ENCODE results near the gene CCDC146.

CCDC146 gene

GRCh38 chr7:77310982-77311381 lies 188.6 kb downstream of the CCDC146 start:
- no peaks in the 10 kb centered on the region for H3K9me3 ChIP-seq (ENCODE audit: control insufficient read depth, low read length)
- DNase-seq = no peak
- no peak overlapping the region for H3K18ac ChIP-seq (ENCODE audit: low read depth in 1 of 2, low read length in 2 of 2)
- H3K4me3 ChIP-seq (ENCODE audit: insufficient read depth in 1 of 2, low read depth in 1 of 2, low read length in 2 of 2) = no peak overlapping the region
- WGBS = 93% methylated on average over 4 of the region's 5 CpGs
- peaks cover 0 to 8% of the 10 kb centered on the region in 2 experiments for H3K36me3 ChIP-seq (ENCODE audit: control insufficient read depth in 1 of 2, insufficient read depth in 2 of 2, low read depth in 1 of 2, low read length in 2 of 2)
- H3K27ac ChIP-seq (ENCODE audit: low read length, poor library complexity, severe bottlenecking) = no peak overlapping the region
- no peak overlapping the region for H2BK5ac ChIP-seq (ENCODE audit: low read depth, low read length, poor library complexity, severe bottlenecking)
- H3K14ac ChIP-seq (ENCODE audit: low read length in 2 of 2) = no peak overlapping the region
- no peaks in the 10 kb centered on the region for H3K79me1 ChIP-seq (replicated peaks; ENCODE audit: low read length, poor library complexity, severe bottlenecking)
- H3K4me2 ChIP-seq (ENCODE audit: low read length, poor library complexity, severe bottlenecking) = no peak overlapping the region
- no peak overlapping the region for H2BK12ac ChIP-seq (ENCODE audit: low read length in 2 of 2)
- no peak overlapping the region for H4K8ac ChIP-seq (ENCODE audit: low read length)
- H2AFZ ChIP-seq (ENCODE audit: low read depth, low read length) = no peak overlapping the region
- no peaks in the 10 kb centered on the region for H3K27me3 ChIP-seq (ENCODE audit: control insufficient read depth in 1 of 2, insufficient read depth in 1 of 2, low read length in 2 of 2)
- H3K23ac ChIP-seq (ENCODE audit: low read length in 2 of 2) = no peak overlapping the region
- H3K9ac ChIP-seq (ENCODE audit: low read length) = no peak overlapping the region
- no peak overlapping the region for H2BK120ac ChIP-seq (ENCODE audit: low read depth, low read length)
- H3K4me1 ChIP-seq (ENCODE audit: control insufficient read depth, insufficient read depth, low read depth, low read length) = peaks cover 13% of the 10 kb centered on the region
- no peak overlapping the region for H2AK5ac ChIP-seq (ENCODE audit: low read length, severe bottlenecking)
- no peak overlapping the region for H3K4ac ChIP-seq (ENCODE audit: low read depth in 1 of 2, low read length in 2 of 2)
- no peak overlapping the region for H2BK15ac ChIP-seq (ENCODE audit: low read depth, poor library complexity, severe bottlenecking)
- H4K91ac ChIP-seq (ENCODE audit: low read length) = no peak overlapping the region

- H2AK5ac ChIP-seq (ENCODE audit: low read length, severe bottlenecking) = no peak overlapping the region
- H3K23ac ChIP-seq (ENCODE audit: low read length in 2 of 2) = no peak overlapping the region
- no peak overlapping the region for H2BK120ac ChIP-seq (ENCODE audit: low read depth, low read length)
- H3K9me3 ChIP-seq (ENCODE audit: control insufficient read depth, low read length) = no peaks in the 10 kb centered on the region
- H4K91ac ChIP-seq (ENCODE audit: low read length) = no peak overlapping the region
- H3K36me3 ChIP-seq (ENCODE audit: control insufficient read depth in 1 of 2, insufficient read depth in 2 of 2, low read depth in 1 of 2, low read length in 2 of 2) = peaks cover 0 to 8% of the 10 kb centered on the region in 2 experiments
- 100% methylated on average over 1 of the region's 2 CpGs for WGBS
- no peak overlapping the region for H3K4me3 ChIP-seq (ENCODE audit: insufficient read depth in 1 of 2, low read depth in 1 of 2, low read length in 2 of 2)
- no peak overlapping the region for H3K27ac ChIP-seq (ENCODE audit: low read length, poor library complexity, severe bottlenecking)
- H3K14ac ChIP-seq (ENCODE audit: low read length in 2 of 2) = no peak overlapping the region
- no peak for DNase-seq
- H4K8ac ChIP-seq (ENCODE audit: low read length) = no peak overlapping the region
- H3K79me1 ChIP-seq (replicated peaks; ENCODE audit: low read length, poor library complexity, severe bottlenecking) = no peaks in the 10 kb centered on the region
- H2BK12ac ChIP-seq (ENCODE audit: low read length in 2 of 2) = no peak overlapping the region
- H3K9ac ChIP-seq (ENCODE audit: low read length) = no peak overlapping the region
- no peak overlapping the region for H3K4me2 ChIP-seq (ENCODE audit: low read length, poor library complexity, severe bottlenecking)
- no peak overlapping the region for H2BK15ac ChIP-seq (ENCODE audit: low read depth, poor library complexity, severe bottlenecking)
- H3K27me3 ChIP-seq (ENCODE audit: control insufficient read depth in 1 of 2, insufficient read depth in 1 of 2, low read length in 2 of 2) = no peaks in the 10 kb centered on the region
- no peak overlapping the region for H2AFZ ChIP-seq (ENCODE audit: low read depth, low read length)
- H3K4ac ChIP-seq (ENCODE audit: low read depth in 1 of 2, low read length in 2 of 2) = no peak overlapping the region
- H2BK5ac ChIP-seq (ENCODE audit: low read depth, low read length, poor library complexity, severe bottlenecking) = no peak overlapping the region
- no peak overlapping the region for H3K18ac ChIP-seq (ENCODE audit: low read depth in 1 of 2, low read length in 2 of 2)
- H3K4me1 ChIP-seq (ENCODE audit: control insufficient read depth, insufficient read depth, low read depth, low read length) = peaks cover 9% of the 10 kb centered on the region
These were observed 190.7 kb downstream of the CCDC146 start for GRCh38 chr7:77313085-77313484.

DNA sequence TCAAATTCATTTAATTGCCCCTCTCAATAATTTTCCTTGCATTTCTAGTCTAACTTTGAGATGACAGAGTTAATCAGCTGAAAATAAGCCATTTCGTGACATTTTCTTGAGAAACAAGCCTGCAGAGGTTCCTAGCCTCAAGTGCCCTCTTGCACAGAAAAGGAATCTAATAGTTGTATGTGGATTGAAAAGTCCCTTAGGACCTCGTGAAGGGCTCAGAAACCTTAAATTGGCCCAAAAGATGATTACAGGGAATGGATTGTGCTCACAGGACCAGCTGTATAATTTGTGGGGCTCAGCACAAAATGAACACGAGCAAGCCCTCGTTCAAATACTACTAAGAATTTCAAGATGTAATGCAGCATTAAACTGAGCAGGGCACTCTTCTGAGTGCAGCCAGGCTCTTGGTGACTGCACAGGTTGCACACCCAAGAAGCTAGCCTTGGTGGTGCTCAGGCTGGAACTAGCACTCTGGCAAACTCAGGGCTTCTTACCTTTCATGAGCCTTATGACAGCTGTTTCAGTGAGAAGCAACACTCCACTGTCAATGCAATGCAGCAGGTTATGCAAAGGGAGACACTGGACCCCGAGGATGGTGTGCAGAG lies 191.6 kb downstream of the CCDC146 start:
- Histone ChIP-seq H3K4me1 (ENCODE audit: control insufficient read depth, insufficient read depth, low read depth, low read length) (peaks cover 6% of the 10 kb centered on the region), H2BK5ac (ENCODE audit: low read depth, low read length, poor library complexity, severe bottlenecking) (no peak overlapping the region), H2BK120ac (ENCODE audit: low read depth, low read length) (no peak overlapping the region), H2AK5ac (ENCODE audit: low read length, severe bottlenecking) (no peak overlapping the region), H3K9me3 (ENCODE audit: control insufficient read depth, low read length) (no peaks in the 10 kb centered on the region), H3K18ac (ENCODE audit: low read depth in 1 of 2, low read length in 2 of 2) (no peak overlapping the region), H3K4me3 (ENCODE audit: insufficient read depth in 1 of 2, low read depth in 1 of 2, low read length in 2 of 2) (peak overlapping the region in 1 of 2 experiments; percentile 25), H2AFZ (ENCODE audit: low read depth, low read length) (no peak overlapping the region), H3K36me3 (ENCODE audit: control insufficient read depth in 1 of 2, insufficient read depth in 2 of 2, low read depth in 1 of 2, low read length in 2 of 2) (peaks cover 0 to 8% of the 10 kb centered on the region in 2 experiments), H3K4ac (ENCODE audit: low read depth in 1 of 2, low read length in 2 of 2) (no peak overlapping the region), H3K27ac (ENCODE audit: low read length, poor library complexity, severe bottlenecking) (no peak overlapping the region), H3K9ac (ENCODE audit: low read length) (no peak overlapping the region), H4K91ac (ENCODE audit: low read length) (no peak overlapping the region), H3K14ac (ENCODE audit: low read length in 2 of 2) (no peak overlapping the region), H2BK15ac (ENCODE audit: low read depth, poor library complexity, severe bottlenecking) (no peak overlapping the region), H4K8ac (ENCODE audit: low read length) (no peak overlapping the region), H3K27me3 (ENCODE audit: control insufficient read depth in 1 of 2, insufficient read depth in 1 of 2, low read length in 2 of 2) (no peaks in the 10 kb centered on the region), H3K23ac (ENCODE audit: low read length in 2 of 2) (no peak overlapping the region), H3K4me2 (ENCODE audit: low read length, poor library complexity, severe bottlenecking) (no peak overlapping the region), H2BK12ac (ENCODE audit: low read length in 2 of 2) (no peak overlapping the region), H3K79me1 (replicated peaks; ENCODE audit: low read length, poor library complexity, severe bottlenecking) (no peaks in the 10 kb centered on the region)
- no peak for DNase-seq
- 61% methylated on average over 5 of the region's 5 CpGs for WGBS

GRCh38 chr7:77315182-77315591 lies 192.8 kb downstream of the CCDC146 start:
- no peaks in the 10 kb centered on the region for H3K79me1 ChIP-seq (replicated peaks; ENCODE audit: low read length, poor library complexity, severe bottlenecking)
- no peaks in the 10 kb centered on the region for H3K27me3 ChIP-seq (ENCODE audit: control insufficient read depth in 1 of 2, insufficient read depth in 1 of 2, low read length in 2 of 2)
- no peaks in the 10 kb centered on the region for H3K9me3 ChIP-seq (ENCODE audit: control insufficient read depth, low read length)
- H3K23ac ChIP-seq (ENCODE audit: low read length in 2 of 2) = no peak overlapping the region
- no peak overlapping the region for H2BK12ac ChIP-seq (ENCODE audit: low read length in 2 of 2)
- no peak overlapping the region for H3K14ac ChIP-seq (ENCODE audit: low read length in 2 of 2)
- peaks cover 2% of the 10 kb centered on the region for H3K4me1 ChIP-seq (ENCODE audit: control insufficient read depth, insufficient read depth, low read depth, low read length)
- DNase-seq = no peak
- no peak overlapping the region for H4K8ac ChIP-seq (ENCODE audit: low read length)
- H3K27ac ChIP-seq (ENCODE audit: low read length, poor library complexity, severe bottlenecking) = no peak overlapping the region
- H3K4ac ChIP-seq (ENCODE audit: low read depth in 1 of 2, low read length in 2 of 2) = no peak overlapping the region
- no peak overlapping the region for H3K9ac ChIP-seq (ENCODE audit: low read length)
- H2AFZ ChIP-seq (ENCODE audit: low read depth, low read length) = no peak overlapping the region
- H3K18ac ChIP-seq (ENCODE audit: low read depth in 1 of 2, low read length in 2 of 2) = no peak overlapping the region
- no peak overlapping the region for H2BK15ac ChIP-seq (ENCODE audit: low read depth, poor library complexity, severe bottlenecking)
- H2BK5ac ChIP-seq (ENCODE audit: low read depth, low read length, poor library complexity, severe bottlenecking) = no peak overlapping the region
- H3K4me2 ChIP-seq (ENCODE audit: low read length, poor library complexity, severe bottlenecking) = no peak overlapping the region
- no peak overlapping the region for H2AK5ac ChIP-seq (ENCODE audit: low read length, severe bottlenecking)
- WGBS = 97% methylated on average over 3 of the region's 3 CpGs
- no peak overlapping the region for H2BK120ac ChIP-seq (ENCODE audit: low read depth, low read length)
- no peak overlapping the region for H3K4me3 ChIP-seq (ENCODE audit: insufficient read depth in 1 of 2, low read depth in 1 of 2, low read length in 2 of 2)
- peaks cover 0 to 11% of the 10 kb centered on the region in 2 experiments for H3K36me3 ChIP-seq (ENCODE audit: control insufficient read depth in 1 of 2, insufficient read depth in 2 of 2, low read depth in 1 of 2, low read length in 2 of 2)
- no peak overlapping the region for H4K91ac ChIP-seq (ENCODE audit: low read length)
